OCI-LY7 (cell line): ENCODE data around the gene PDZD2.

ENCODE experiments used
- EZH2phosphoT487 ChIP-seq: fragments of 200-600 bp; sonication (generic); IDR thresholded peaks from 2 replicates; pipeline ENCODE4 v1.6.1; 2018; ENCODE audit warnings: low read depth, borderline replicate concordance, mild to moderate bottlenecking, mixed run types, antibody characterized with exemption, low read length, moderate library complexity, mixed read lengths
- TF ChIP-seq, protein P1 (sequence below): fragments of 200-600 bp; sonication (generic); conservative IDR thresholded peaks from 2 replicates; pipeline ENCODE4 v1.5.1; 2014; ENCODE audit warnings: mild to moderate bottlenecking, antibody characterized with exemption, low read length, moderate library complexity, mixed read lengths

DNA sequence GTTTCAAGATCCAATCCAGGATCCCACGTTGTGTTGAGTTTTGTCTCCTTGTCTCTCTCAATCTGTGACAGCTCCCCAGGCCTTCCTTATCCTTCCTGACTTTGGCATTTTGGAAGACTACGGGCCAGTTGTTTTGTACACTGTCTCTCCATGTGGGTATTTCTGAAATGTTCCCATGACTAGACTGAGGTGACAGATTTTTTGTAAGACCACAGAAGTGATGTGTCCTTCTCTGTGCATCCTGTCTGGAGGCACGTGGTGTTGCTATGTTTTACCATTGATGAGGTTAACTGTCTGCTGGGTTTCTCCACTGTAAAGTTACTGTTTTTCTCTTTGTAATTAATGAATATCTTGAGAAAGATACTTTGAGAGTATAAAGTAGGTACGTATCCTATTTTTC lies 15.7 kb upstream of the PDZD2 start:
- TF ChIP-seq EZH2phosphoT487, result no peak
- TF ChIP-seq, protein P1, sequence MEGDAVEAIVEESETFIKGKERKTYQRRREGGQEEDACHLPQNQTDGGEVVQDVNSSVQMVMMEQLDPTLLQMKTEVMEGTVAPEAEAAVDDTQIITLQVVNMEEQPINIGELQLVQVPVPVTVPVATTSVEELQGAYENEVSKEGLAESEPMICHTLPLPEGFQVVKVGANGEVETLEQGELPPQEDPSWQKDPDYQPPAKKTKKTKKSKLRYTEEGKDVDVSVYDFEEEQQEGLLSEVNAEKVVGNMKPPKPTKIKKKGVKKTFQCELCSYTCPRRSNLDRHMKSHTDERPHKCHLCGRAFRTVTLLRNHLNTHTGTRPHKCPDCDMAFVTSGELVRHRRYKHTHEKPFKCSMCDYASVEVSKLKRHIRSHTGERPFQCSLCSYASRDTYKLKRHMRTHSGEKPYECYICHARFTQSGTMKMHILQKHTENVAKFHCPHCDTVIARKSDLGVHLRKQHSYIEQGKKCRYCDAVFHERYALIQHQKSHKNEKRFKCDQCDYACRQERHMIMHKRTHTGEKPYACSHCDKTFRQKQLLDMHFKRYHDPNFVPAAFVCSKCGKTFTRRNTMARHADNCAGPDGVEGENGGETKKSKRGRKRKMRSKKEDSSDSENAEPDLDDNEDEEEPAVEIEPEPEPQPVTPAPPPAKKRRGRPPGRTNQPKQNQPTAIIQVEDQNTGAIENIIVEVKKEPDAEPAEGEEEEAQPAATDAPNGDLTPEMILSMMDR, result no peak
